Ishikawa (cell line): Measurements from ENCODE around the gene ITIH5.

ENCODE experiments used
- CEBPB ChIP-seq: IDR thresholded peaks from 2 replicates; pipeline ENCODE4 v1.6.1; 2012
- CREB1 ChIP-seq: IDR thresholded peaks from 2 replicates; pipeline ENCODE4 v1.6.1; 2012; ENCODE audit warnings: low read depth
- EGR1 ChIP-seq: IDR thresholded peaks from 2 replicates; pipeline ENCODE4 v1.6.1; 2012
- EP300 ChIP-seq: IDR thresholded peaks from 2 replicates; pipeline ENCODE4 v1.6.1; 2012; ENCODE audit warnings: borderline replicate concordance
- FOXM1 ChIP-seq: IDR thresholded peaks from 2 replicates; pipeline ENCODE4 v1.6.1; 2012; ENCODE audit warnings: low read depth, borderline replicate concordance
- MAX ChIP-seq: IDR thresholded peaks from 2 replicates; pipeline ENCODE4 v1.6.1; 2012
- NFIC ChIP-seq: IDR thresholded peaks from 2 replicates; pipeline ENCODE4 v1.6.1; 2012
- RAD21 ChIP-seq: IDR thresholded peaks from 2 replicates; pipeline ENCODE4 v1.6.1; 2012; ENCODE audit warnings: low read depth
- REST ChIP-seq: IDR thresholded peaks from 2 replicates; pipeline ENCODE4 v1.6.1; 2012; ENCODE audit warnings: low read depth, mild to moderate bottlenecking
- TAF1 ChIP-seq: IDR thresholded peaks from 2 replicates; pipeline ENCODE4 v1.6.1; 2012; ENCODE audit warnings: low read depth, mild to moderate bottlenecking
- TCF12 ChIP-seq: IDR thresholded peaks from 2 replicates; pipeline ENCODE4 v1.6.1; 2012; ENCODE audit warnings: low read depth
- TEAD4 ChIP-seq: IDR thresholded peaks from 2 replicates; pipeline ENCODE4 v1.6.1; 2012
- USF1 ChIP-seq: IDR thresholded peaks from 2 replicates; pipeline ENCODE4 v1.6.1; 2012
- YY1 ChIP-seq: IDR thresholded peaks from 2 replicates; pipeline ENCODE4 v1.6.1; 2012; ENCODE audit warnings: low read depth
- ZBTB7A ChIP-seq: IDR thresholded peaks from 2 replicates; pipeline ENCODE4 v1.6.1; 2012; ENCODE audit warnings: low read depth

The ITIH5 gene

GRCh38 chr10:7642491-7643011, 24.2 kb downstream of the ITIH5 start:
- TF ChIP-seq TEAD4 (no peak), NFIC (no peak), CEBPB (no peak), YY1 (no peak), REST (no peak), MAX (no peak)

GRCh38 chr10:7635408-7636125, 31.2 kb downstream of the ITIH5 start:
- TF ChIP-seq FOXM1, result no peak
- TF ChIP-seq TAF1, result no peak
- TF ChIP-seq MAX, result no peak
- TF ChIP-seq ZBTB7A, result no peak
- TF ChIP-seq REST, result no peak
- TF ChIP-seq YY1, result no peak
- TF ChIP-seq TEAD4, result no peak
- TF ChIP-seq EP300, result no peak
- TF ChIP-seq TCF12, result no peak
- no peak for TF ChIP-seq RAD21
- TF ChIP-seq NFIC, result no peak
- TF ChIP-seq EGR1, result no peak
- no peak for TF ChIP-seq USF1
- TF ChIP-seq CEBPB, result no peak
- TF ChIP-seq CREB1, result no peak

- no peak for TF ChIP-seq YY1
- no peak for TF ChIP-seq CREB1
- no peak for TF ChIP-seq TCF12
- no peak for TF ChIP-seq TAF1
- no peak for TF ChIP-seq TEAD4
- no peak for TF ChIP-seq RAD21
- TF ChIP-seq CEBPB, result no peak
- no peak for TF ChIP-seq USF1
Measured at GRCh38 chr10:7634142-7634894, 32.4 kb downstream of the ITIH5 start.

GRCh38 chr10:7626283-7626682, 40.5 kb downstream of the ITIH5 start:
- TF ChIP-seq TCF12 (no peak), RAD21 (no peak), CEBPB (no peak), USF1 (no peak), FOXM1 (no peak), CREB1 (no peak), YY1 (no peak), EGR1 (no peak), EP300 (no peak), NFIC (no peak), ZBTB7A (no peak), REST (no peak), TAF1 (no peak)
